ENCODE data around the gene SIPA1L3. TPM values are rescaled to one million over a fixed set of nuclear protein-coding genes. Genes with fewer than 3 reads are reported as not detected.

The SIPA1L3 gene
- total and polyA plus RNA-seq, 2 of the 13 experiments (the other 11 are each of a cell fraction or from before 2014, with no cell fraction given), result 5.5 to 7.7 TPM

- TF ChIP-seq PRDM4 (CRISPR knock-in tag; IDR thresholded peaks at IDR 0.05; ENCODE audit: borderline replicate concordance) (no peak), MED13 (CRISPR knock-in tag; IDR thresholded peaks at IDR 0.05) (0 out of 2 replicates have a peak, but pooled peaks have one; percentile 17), ZNF343 (CRISPR knock-in tag; IDR thresholded peaks at IDR 0.05) (no peak), GLI4 (CRISPR knock-in tag; IDR thresholded peaks at IDR 0.05; ENCODE audit: borderline replicate concordance) (peak; percentile 14; the same call in 1 of the 2 replicates), E2F5 (CRISPR knock-in tag; conservative IDR thresholded peaks at IDR 0.05) (no peak; the same call in 1 of the 2 replicates), NFE2 (CRISPR knock-in tag; IDR thresholded peaks at IDR 0.05) (no peak), ZNF562 (CRISPR knock-in tag; IDR thresholded peaks at IDR 0.05; ENCODE audit: borderline replicate concordance) (no peak), ZNF160 (CRISPR knock-in tag; IDR thresholded peaks at IDR 0.05) (0 out of 2 replicates have a peak, but pooled peaks have one; percentile 25), ZNF768 (CRISPR knock-in tag; IDR thresholded peaks at IDR 0.05) (peak; percentile 43; the same call in 1 of the 2 replicates), ZNF30 (CRISPR knock-in tag; IDR thresholded peaks at IDR 0.05) (no peak), ZNF136 (CRISPR knock-in tag; IDR thresholded peaks at IDR 0.05; ENCODE audit: low read depth) (no peak), KLF11 (CRISPR knock-in tag; IDR thresholded peaks at IDR 0.05) (no peak), ELF3 (CRISPR knock-in tag; IDR thresholded peaks at IDR 0.05) (peak; percentile 51; the same call in 1 of the 2 replicates), ZNF496 (CRISPR knock-in tag; IDR thresholded peaks at IDR 0.05; ENCODE audit: insufficient replicate concordance) (no peak), ERF (CRISPR knock-in tag; IDR thresholded peaks at IDR 0.05) (peak; percentile 41; the same call in 1 of the 2 replicates), SOX13 (IDR thresholded peaks at IDR 0.05) (no peak), SOX13 (CRISPR knock-in tag; conservative IDR thresholded peaks at IDR 0.05 in 1 of 2, IDR thresholded peaks at IDR 0.05 in 1 of 2) (peak in 1 of 2 experiments; percentile 25; a peak in 1 of 4 replicates), XBP1 (CRISPR knock-in tag; IDR thresholded peaks at IDR 0.05) (no peak), DNMT3B (CRISPR knock-in tag; conservative IDR thresholded peaks at IDR 0.05) (no peak), SRSF9 (IDR thresholded peaks at IDR 0.05; ENCODE audit: borderline replicate concordance, insufficient read depth, low read depth, low read length, poor library complexity, severe bottlenecking) (no peak), RBM39 (IDR thresholded peaks at IDR 0.05; ENCODE audit: low read depth, low read length, poor library complexity, severe bottlenecking) (no peak)
- TF ChIP-seq, protein P1, sequence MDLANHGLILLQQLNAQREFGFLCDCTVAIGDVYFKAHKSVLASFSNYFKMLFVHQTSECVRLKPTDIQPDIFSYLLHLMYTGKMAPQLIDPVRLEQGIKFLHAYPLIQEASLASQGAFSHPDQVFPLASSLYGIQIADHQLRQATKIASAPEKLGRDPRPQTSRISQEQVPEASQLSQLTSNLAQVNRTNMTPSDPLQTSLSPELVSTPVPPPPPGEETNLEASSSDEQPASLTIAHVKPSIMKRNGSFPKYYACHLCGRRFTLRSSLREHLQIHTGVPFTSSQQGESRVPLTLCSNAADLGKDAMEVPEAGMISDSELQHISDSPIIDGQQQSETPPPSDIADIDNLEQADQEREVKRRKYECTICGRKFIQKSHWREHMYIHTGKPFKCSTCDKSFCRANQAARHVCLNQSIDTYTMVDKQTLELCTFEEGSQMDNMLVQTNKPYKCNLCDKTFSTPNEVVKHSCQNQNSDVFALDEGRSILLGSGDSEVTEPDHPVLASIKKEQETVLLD (CRISPR knock-in tag; IDR thresholded peaks at IDR 0.05; ENCODE audit: low read depth), result peak; percentile 69; the same call in 1 of the 2 replicates
Measured at GRCh38 chr19:37906869-37907734, at the start of gene SIPA1L3 (continued).
